HUDEP-2 (cell line): ENCODE measurements around the gene CYP2A6.
"Not testable (repeated sequence)": the region's sequence is repeated elsewhere in the genome, so short reads cannot be mapped to it uniquely, and the experiment has no call there.

Experiments
- DNase-seq, 76 experiments: peaks; one replicate each; lab custom pipeline; 2025; ENCODE audit not compliant: unreplicated experiment in 76 of 76; lab: John Stamatoyannopoulos, UW

Gene CYP2A6

DNA sequence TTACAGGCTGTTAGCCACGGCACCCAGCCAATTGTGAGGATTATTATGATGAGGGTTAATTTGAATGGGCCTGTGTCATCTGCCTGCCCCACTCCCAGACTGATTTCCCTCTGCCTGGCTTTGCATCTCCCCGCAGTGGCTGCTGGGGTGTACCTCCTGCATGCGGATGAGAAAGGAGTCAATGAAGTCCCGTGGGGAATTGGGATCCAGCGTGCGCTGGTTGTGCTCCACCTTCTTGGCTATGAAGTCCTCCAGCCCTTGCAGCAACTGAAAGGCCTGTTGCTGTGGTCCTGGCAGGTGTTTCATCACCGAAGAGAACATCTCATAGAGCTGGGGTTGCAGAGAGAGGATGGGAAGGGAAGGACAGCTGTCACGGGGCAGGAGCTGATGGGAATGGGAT is 3.5 kb downstream of the CYP2A6 start:
- not testable (repeated sequence) for DNase-seq

DNA sequence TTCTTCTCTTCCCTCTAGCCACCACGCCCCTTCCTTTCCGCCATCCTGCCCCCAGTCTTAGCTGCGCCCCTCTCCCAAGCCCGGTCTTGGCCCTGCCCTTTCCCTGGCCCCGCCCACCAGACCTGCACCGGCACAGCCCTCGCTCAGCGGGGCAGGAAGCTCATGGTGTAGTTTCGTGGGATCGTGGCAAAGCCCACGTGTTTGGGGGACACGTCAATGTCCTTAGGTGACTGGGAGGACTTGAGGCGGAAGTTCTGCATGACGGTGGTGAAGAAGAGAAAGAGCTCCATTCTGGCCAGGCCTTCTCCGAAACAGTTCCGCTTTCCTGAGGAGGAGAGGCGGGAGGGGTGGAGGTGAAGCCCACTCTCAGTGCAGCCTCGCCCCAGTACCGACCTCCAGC is 6.6 kb downstream of the CYP2A6 start:
- peak in 2 of 76 experiments; percentile 14 to 28 for DNase-seq

DNA sequence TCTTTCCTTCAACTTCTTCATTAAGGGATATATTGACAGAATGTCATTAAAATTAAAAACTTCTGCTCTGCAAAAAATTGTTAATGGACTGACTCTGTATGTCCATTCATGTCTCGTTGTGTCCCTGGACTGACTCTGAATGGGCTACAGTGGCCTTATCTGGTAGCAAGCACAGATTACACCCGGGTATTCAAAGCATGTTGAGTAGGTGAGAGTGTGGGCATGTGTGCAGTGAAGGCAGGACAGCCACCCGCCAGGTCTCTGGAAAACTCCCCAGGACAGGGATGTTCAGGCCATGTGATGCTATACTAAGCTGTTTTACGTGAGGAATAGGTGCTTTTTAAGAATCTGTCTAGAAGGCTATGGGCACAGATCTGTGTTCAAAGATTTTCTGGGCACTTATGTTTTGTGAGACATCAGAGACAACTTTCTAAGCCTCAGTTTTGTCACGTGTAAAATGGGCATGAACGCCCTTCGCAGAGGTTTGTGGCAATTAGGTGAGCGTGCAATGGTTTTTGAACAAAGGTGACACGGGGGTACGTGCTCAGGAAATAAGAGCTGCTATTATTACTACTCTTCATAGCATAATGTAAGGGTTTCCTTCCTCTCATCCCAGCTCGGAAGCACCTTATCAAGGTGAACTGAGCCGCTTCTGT is 7.1 kb downstream of the CYP2A6 start:
- not testable (repeated sequence) for DNase-seq

DNA sequence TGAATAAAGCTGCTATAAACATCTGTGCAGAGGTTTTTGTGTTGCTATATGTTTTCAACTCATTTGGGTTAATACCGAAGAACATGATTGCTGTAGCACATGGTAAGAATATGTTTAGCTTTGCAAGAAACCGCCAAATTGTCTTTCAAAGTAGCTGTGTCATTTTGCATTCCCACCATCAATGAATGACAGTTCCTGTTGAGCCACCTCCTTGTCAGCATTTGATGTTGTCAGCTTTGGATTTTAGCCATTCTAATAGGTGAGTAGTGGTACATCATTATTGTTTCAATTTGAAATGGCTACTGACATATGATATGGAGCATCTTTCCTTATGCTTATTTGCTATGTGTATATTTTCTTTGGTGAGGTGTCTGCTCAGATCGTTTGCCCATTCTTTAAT is 8.2 kb downstream of the CYP2A6 start:
- DNase-seq = not testable (repeated sequence)

DNA sequence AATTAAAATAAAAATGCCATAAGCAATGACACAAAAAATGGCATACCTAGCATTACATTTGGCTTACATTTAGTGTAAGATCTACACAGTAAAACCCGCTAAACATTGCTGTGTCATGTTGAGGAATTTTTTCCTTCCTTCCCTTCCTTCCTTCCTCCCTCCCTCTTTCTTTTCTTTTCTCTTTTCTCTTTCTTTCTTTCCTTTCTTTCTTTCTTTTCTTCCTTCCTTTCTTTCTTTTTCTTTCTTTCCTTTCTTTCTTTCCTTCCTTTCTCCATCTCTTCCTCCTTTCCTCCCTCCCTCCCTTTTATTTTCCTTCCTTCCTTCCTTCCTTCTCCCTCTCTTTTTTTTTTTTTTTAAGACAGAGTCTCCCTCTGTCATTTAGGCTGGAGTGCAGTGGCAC is 11.8 kb downstream of the CYP2A6 start:
- not testable (repeated sequence) for DNase-seq

DNA sequence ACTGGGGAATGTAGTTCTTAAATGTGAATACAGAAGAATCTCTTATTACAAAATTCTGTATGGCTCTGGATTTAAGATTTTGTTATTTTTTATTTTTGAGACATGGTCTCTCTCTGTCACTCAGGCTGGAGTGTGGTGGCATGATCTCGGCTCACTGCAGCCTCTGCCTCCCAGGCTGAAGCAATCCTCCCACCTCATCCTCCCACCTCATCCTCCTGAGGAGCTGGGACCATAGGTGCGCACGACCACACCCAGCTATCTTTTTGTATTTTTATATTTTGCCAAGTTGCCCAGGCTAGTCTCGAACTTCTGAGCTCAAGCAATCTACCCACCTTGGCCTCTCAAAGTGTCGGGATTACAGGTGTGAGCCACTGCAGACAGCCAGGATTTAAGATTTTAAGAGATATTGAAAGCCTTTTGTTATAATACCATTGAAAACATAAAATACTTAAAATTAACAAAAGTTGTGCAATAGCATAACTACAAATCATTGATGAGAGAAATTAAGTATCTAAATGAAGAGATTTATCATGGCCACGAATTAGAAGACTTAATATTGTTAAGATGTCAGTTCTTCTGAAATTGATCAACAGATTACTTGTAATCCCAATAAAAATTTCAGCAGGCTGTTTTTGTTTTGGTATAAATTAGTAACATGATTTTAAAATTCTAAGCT is 13.4 kb downstream of the CYP2A6 start:
- no peak for DNase-seq

DNA sequence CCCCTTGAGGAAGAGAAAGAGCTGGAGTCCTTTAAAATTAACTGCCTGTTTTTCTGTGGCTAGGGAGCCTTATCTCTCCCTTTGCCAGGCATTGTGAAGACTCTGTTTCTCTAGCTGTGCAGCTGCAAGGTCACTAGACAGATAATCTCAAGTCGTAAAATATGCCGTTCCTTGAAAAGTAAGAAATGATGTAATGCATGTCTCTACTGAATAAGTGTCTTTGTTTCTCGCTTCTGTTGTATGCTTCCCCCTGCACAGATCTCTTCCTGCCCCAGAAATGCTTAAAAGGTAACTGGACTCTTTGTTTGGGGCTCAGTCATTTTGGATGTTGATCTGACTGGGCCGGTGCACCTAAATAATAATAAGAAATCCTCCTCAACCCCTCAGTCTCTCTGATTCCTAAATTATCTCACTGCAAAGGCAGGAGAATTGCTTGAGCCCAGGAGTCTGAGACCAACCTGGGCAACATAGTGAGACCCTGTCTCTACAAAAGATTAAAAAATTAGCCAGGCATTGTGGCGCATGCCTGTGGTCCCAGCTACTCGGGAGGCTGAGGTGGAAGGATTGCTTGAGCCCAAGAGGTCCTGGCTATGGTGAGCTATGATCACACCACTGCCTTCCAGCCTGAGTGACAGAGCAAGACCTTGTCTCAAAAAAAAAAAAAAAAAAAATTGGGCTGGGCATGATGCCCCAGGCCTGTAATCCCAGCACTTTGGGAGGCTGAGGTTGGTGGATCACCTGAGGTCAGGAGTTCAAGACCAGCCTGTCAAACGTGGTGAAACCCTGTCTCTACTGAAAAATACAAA is 16.3 kb downstream of the CYP2A6 start:
- peak in 20 of 76 experiments; percentile 10 to 62 (median 34) for DNase-seq

DNA sequence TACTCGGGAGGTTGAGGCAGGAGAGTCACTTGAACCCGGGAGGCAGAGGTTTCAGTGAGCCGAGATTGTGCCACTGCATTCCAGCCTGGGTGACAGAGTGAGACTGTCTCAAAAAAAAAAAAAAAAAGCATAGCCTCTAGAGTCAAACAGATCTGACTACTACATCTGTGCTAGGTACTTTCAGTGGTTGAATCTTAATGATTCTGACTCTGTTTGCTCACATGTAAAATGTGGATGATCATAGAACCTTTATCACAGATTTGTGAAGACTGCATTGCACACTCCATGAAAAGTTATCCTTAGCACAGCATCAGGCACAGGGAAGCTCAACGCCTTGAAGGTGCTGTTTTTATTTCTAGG is 17.8 kb downstream of the CYP2A6 start:
- DNase-seq = not testable (repeated sequence)

DNA sequence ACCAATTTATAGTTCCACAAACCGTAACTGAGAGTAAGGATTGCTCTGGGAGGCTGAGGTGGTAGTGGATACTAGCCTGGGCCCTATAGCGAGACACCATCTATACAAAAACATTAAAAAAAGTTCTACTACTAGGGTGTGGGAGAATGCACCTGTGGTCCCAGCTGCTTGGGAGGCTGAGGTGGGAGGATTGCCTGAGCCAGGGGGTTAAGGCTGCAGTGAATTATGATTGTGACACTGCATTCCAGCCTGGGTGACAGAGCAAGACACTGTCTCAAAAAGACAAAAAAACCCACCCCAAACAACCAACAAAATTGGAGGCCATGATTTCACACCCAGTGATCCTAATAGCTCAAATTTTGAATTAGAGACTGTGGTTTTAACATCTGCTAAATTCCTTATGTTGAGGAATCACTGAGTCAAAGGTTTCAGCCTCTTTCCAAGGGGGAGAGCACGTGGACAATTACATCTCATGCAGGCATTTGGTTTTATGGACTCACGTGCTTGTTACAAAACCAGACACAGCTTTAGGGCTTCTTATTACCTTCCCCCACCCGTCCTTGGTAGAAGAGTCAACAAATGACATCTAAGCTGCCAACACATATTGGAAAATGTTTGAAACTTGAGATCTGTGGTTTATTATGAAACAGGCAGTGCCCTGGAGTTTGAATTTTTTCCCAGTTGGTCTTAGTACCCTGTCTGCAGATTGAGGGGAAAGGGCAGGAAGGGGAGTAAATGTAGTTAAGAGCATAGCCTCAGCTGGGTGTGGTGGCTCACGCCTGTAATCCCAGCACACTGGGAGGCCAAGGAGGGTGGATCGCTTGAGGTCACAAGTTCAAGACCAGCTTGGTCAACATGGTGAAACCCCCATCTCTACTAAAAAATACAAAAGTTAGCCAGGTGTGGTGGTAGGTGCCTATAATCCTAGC is 18.5 kb downstream of the CYP2A6 start:
- no peak for DNase-seq

DNA sequence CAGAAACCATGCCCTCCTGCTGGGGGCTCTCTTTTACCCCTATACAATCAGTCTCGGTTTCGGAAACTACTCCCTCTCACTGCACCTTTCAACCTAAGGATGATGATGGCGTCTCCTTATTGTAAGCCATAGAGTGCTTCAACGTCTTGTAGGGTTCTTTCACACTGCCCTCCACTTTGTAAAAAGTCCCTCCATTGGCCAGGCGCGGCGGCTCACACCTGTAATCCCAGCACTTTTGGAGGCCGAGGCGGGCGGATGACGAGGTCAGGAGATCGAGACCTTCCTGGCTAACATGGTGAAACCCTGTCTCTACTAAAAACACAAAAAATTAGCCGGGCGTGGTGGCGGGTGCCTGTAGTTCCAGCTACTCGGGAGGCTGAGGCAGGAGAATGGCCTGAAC is 19.5 kb downstream of the CYP2A6 start:
- not testable (repeated sequence) for DNase-seq

DNA sequence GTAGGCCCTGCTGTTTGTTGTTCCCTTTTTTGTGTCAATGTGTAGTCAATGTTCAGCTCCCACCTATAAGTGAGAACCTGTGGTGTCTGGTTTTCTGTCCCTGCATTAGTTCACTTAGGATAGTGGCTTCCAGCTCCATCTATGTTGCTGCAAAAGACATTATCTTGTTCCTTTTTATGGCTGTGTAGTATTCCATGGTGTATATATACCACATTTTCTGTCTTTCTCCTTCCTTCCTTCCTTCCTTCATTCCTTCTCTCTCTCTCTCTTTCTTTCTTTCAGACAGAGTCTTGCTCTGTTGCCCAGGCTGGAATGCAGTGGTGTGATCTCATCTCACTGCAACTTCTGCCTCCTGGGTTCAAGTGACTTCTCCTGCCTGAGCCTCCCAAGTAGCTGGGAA is 21.0 kb downstream of the CYP2A6 start:
- DNase-seq = no peak

DNA sequence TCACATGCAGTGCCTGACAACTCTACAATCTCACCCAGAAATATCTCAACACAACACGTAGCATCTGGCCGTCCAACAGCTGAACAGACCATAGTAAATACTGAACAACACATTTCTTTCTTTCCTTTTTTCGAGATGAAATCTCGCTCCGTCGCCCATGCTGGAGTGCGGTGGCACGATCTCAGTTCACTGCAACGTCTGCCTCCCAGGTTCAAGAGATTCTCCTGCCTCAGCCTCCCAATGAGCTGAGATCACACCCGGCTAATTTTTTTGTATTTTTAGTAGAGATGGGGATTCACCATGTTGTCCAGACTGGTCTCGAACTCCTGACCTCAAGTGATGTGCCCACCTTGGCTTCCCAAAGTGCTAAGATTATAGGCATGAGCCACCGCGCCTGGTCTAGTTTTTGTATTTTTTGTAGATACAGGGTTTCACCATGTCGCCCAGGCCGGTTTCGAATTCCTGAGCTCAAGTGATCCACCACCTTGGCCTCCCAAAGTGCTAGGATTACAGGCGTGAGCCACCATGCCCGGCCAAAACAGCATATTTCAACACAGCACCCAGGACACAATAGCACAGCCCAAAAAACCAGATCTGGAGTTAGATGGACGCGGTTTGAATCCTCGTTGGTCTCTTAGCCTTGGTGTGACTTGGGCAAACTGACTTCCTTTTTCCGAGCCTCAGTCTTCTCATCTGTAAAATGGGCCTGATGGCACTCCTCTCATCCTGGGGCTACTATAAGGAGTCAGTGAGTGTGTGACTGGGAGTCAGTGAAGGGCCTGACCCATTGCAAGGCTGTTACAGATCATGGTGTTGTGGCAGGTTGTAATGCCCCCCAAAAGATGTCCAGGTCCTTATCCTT is 22.6 kb downstream of the CYP2A6 start:
- DNase-seq = no peak

DNA sequence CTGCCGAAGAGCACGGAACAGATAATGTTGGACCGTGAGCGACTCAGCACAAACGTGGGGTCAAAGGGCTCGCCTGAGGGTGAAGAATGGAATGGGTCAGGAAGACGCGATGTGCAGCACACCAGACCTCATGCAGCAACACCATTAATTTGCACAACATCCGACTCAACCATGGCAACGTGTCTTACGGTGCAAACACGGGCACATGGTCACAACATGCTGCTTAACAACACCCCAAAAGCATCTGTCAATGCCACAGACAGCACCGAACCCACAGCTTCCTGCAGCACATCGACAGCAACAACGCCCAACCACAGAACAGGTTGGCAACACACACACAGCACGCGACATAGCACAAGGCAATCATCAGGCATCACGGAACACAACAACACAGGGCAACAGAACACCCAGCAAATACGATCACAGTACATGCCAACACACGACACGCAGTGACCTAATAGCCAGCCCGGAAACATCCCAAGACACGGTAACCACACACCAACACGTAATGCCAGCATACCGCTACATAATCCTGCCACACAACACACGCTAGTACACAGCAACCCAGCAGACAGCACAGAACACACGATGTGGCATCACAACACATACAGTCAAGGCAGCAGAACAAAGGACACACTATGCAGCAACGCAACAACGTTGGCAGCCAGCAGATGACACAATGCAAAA is 23.4 kb downstream of the CYP2A6 start:
- DNase-seq = not testable (repeated sequence)

DNA sequence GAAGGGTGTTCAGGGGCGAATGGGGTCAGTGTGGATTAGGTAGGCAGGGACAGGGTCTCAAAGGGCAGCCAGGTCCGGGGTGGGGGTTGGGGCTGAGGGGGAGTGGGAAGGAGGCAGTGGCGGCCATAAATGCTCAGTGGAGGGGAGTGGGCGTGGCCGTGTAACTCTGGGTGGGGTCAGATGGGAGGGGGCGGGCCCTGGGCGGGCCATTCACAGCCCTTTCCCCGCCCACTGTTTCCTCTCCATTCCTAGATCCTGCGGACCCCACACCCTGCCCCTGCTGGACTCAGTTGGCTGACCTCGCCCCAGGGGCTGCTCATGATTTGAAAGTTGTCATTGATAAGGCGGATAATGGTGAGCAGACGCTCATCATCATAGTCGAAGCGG is 23.9 kb downstream of the CYP2A6 start:
- not testable (repeated sequence) for DNase-seq

DNA sequence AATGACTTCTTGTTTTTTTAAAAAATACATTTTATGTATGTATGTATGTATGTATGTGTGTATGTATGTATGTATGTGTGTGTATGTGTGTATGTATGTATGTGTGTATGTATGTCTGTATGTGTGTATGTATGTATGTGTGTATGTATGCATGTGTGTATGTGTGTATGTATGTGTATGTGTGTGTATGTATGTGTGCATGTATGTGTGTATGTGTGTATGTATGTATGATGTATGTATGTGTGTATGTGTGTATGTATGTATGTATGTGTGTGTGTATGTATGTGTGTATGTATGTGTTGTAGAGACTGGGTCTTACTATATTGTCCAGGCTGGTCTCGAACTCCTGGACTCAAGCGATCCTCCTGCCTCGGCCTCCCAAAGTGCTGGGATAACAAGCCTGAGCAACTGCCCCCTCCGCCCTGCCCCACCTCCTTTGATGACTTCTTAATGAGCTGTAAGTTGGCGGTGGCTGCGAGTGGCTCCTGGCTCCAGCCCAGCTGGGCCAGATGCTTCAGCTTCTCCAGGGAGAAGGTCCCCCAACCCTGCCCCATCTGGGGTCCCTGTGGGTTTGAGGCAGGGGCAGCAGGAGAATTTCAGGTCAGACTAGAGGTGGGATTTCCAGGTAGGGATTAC is 24.7 kb downstream of the CYP2A6 start:
- not testable (repeated sequence) for DNase-seq

DNA sequence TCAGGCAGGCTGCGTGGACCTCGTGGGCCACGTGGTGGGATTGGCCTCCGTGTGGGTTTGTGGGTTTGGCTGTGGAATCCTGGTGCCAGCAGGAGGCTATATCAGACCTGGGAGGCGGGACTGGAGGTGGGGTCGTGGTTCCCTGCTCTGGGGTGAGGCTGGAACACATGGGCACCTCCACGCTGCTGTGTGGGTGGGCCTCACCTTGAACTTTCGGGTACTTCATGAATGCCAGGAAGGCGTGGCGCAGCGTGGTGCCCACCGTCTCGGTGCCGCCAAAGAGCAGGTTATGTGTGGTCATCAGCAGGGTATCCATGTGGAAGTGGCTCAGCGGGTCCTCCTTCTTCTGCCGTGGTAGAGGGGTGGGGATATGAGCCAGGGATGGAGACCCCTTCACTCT is 25.3 kb downstream of the CYP2A6 start:
- DNase-seq = not testable (repeated sequence)

DNA sequence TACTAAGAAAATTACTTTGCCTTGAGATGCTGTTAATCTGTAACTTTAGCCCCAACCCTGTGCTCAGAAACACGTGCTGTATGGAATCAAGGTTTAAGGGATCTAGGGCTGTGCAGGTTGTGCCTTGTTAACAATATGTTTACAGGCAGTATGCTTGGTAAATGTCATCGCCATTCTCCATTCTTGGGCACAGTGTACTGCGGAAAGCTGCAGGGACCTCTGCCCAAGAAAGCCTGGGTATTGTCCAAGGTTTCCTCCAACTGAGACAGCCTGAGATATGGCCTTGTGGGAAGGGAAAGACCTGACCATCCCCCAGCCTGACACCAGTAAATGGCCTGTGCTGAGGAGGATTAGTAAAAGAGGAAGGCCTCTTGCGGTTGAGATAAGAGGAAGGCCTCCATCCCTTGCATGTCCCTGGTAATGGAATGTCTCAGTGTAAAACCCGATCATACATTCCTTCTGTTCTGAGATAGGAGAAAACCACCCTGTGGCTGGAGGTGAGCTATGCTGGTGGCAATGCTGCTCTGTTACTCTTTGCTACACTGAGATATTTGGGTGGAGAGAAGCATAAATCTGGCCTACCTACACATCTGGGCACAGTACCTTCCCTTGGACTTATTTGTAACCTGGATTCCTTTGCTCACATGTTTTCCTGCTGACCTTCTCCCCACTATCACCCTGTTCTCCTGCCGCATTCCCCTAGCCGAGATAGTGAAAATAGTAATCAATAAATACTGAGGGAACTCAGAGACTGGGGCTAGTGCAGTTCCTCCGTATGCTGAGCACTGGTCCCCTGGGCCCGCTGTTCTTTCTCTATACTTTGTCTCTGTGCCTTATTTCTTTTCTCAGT is 27.3 kb downstream of the CYP2A6 start:
- peak in 67 of 76 experiments; percentile 24 to 88 (median 61) for DNase-seq

DNA sequence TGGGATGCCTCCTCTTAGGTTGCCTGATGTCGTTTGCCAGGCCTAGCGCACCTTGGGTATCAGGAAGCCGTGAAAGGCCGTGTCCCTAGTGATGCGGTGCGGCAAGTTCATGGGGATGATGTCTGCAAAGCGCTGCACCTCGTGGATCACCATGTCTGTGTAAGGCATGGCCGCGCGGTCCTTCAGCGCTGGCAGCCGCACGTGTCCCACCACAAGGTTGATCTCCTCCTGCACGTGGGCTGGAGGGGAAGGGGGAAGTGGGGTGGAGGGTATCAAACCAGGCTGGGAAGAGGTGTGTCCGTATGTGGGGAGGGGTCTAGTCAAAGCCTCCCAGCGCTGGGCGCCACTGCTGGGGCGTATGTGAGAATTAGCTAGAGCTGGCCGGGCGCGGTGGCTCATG is 28.1 kb downstream of the CYP2A6 start:
- DNase-seq = no peak
